MCF 10A (cell line): ENCODE results near the gene CTNND1. TPM values are rescaled to one million over a fixed set of nuclear protein-coding genes. Genes with fewer than 3 reads are reported as not detected.
A peak's percentile ranks its signal among the peaks of the same experiment; 100 is the strongest.

Source experiments
- BruUV-seq: library from RNA; stranded (reverse); fragments of 400-500 nt; replicated peaks from 2 replicates; lab custom pipeline; 2021; lab: Mats Ljungman, UMichigan
- CTCF ChIA-PET: fragments of 300-600 bp; sonication (Branson Sonifier 250); formaldehyde crosslinking; extraction: SDS; loops from one replicate; lab custom pipeline; 2021; ENCODE audit warnings: antibody characterized with exemption, inconsistent platforms; lab: Yijun Ruan, JAX
- POLR2A ChIA-PET: fragments of 300-600, 350-650 bp; sonication (Branson Sonifier 250); formaldehyde crosslinking; extraction: SDS; loops from one replicate; lab custom pipeline; 2020; ENCODE audit warnings: antibody characterized with exemption, inconsistent platforms; lab: Yijun Ruan, JAX
- DNase-seq: peaks from one replicate; pipeline ENCODE4 v3.0.0-alpha.2; 2018; ENCODE audit not compliant: unreplicated experiment
- H3K27ac Mint-ChIP-seq: one replicate; pipeline ENCODE4 v1.8.0; 2022; ENCODE audit warnings: mild to moderate bottlenecking, low read depth, mixed read lengths; ENCODE audit not compliant: unreplicated experiment
- H3K27me3 Mint-ChIP-seq: one replicate; pipeline ENCODE4 v1.8.0; 2022; ENCODE audit warnings: mixed read lengths; ENCODE audit not compliant: insufficient read depth, unreplicated experiment
- H3K36me3 Mint-ChIP-seq: one replicate; pipeline ENCODE4 v1.8.0; 2022; ENCODE audit warnings: mild to moderate bottlenecking, moderate library complexity, mixed read lengths; ENCODE audit not compliant: insufficient read depth, unreplicated experiment
- H3K4me1 Mint-ChIP-seq: one replicate; pipeline ENCODE4 v1.8.0; 2022; ENCODE audit warnings: mixed read lengths; ENCODE audit not compliant: insufficient read depth, unreplicated experiment
- H3K4me3 Mint-ChIP-seq: one replicate; pipeline ENCODE4 v1.8.0; 2022; ENCODE audit warnings: mild to moderate bottlenecking, moderate library complexity, mixed read lengths; ENCODE audit not compliant: unreplicated experiment
- H3K9me3 Mint-ChIP-seq: one replicate; pipeline ENCODE4 v1.8.0; 2022; ENCODE audit warnings: mixed read lengths; ENCODE audit not compliant: unreplicated experiment
- intact Hi-C: fragments of 100-400 bp; cut with micrococcal nuclease; formaldehyde crosslinking; loops from 2 replicates; pipeline ENCODE4 v1.14.1; 2022
- total RNA-seq: library from RNA; stranded (reverse); gene quantifications from 2 replicates; pipeline ENCODE4 v1.2.3, GENCODE V29; 2022
- TF ChIP-seq, protein P1 (sequence below): fragments of 200-600 bp; IDR thresholded peaks from one replicate; pipeline ENCODE4 v1.8.0; 2022; ENCODE audit warnings: antibody characterized with exemption, mild to moderate bottlenecking; ENCODE audit not compliant: unreplicated experiment

CTNND1 gene
- total RNA-seq, 1 experiment from 2014 or later: 114 TPM

DNA sequence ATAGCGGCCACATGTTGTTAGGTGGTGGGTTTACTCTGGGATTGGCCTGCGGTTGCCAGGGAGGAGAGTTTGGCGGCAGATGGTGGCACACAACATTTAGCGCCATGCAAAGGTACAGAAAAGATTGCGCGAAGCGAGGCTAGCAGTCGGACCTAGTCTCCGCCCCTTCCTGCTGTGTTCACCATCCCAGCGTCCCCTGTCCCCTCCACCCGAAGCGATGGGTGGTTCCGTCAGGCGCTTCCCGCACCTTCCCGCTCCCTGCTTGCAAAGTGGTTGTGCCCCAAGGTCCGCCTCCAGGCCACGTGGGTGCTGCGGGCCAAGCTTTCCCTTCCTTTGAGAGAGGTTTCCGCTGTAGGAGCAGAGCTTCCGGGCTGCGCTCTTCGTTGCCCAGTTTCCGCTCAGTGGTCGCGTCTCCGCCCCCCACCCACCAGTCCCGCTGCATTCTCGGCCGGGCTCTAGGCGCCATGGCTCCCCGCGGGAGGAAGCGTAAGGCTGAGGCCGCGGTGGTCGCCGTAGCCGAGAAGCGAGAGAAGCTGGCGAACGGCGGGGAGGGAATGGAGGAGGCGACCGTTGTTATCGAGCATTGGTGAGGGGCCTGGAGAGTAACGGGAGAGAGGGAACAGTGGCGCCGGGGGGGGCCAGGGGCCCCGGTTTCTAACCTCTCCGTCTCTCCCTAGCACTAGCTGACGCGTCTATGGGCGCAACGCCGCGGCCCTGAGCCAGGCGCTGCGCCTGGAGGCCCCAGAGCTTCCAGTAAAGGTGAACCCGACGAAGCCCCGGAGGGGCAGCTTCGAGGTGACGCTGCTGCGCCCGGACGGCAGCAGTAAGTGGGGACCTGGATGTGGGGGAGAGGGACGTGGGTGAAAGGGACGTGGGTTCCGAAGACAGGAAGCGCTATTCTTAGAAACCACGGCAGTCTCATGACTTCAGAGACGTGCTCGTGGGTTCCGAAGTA lies 20.2 kb upstream of the CTNND1 start, which contains the start of gene SELENOH:
Gene SELENOH, plus strand, starts transcription at position 360 of the 955 bp plus-strand sequence. Its CDS starts 105 bp downstream, at position 465.
- Mint-ChIP-seq H3K27me3 (no peaks in the 10 kb centered on the region), H3K4me1 (no peaks in the 10 kb centered on the region), H3K36me3 (peaks cover 79% of the 10 kb centered on the region), H3K27ac (peak within 1 kb of the TSS; percentile 99), H3K9me3 (no peaks in the 10 kb centered on the region), H3K4me3 (peak within 1 kb of the TSS; percentile 89)
- POLR2A ChIA-PET: interaction anchor here (0.6 to 5.9 kb wide), 26 partner anchors 8 to 943 kb away, joined by 3 to 109 read pairs (median 4); partner anchors contain the start of genes BTBD18, CTNND1, MED19 and SLC43A3
- TF ChIP-seq, protein P1, sequence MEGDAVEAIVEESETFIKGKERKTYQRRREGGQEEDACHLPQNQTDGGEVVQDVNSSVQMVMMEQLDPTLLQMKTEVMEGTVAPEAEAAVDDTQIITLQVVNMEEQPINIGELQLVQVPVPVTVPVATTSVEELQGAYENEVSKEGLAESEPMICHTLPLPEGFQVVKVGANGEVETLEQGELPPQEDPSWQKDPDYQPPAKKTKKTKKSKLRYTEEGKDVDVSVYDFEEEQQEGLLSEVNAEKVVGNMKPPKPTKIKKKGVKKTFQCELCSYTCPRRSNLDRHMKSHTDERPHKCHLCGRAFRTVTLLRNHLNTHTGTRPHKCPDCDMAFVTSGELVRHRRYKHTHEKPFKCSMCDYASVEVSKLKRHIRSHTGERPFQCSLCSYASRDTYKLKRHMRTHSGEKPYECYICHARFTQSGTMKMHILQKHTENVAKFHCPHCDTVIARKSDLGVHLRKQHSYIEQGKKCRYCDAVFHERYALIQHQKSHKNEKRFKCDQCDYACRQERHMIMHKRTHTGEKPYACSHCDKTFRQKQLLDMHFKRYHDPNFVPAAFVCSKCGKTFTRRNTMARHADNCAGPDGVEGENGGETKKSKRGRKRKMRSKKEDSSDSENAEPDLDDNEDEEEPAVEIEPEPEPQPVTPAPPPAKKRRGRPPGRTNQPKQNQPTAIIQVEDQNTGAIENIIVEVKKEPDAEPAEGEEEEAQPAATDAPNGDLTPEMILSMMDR: no peak
- DNase-seq: peak; percentile 90
- CTCF ChIA-PET: interaction anchor here (0.6 to 4.4 kb wide), 8 partner anchors 10 to 542 kb away, joined by 3 to 44 read pairs (median 4); partner anchors contain the start of gene BTBD18
- no TSS peak for BruUV-seq
- intact Hi-C loops: no loop called here

DNA sequence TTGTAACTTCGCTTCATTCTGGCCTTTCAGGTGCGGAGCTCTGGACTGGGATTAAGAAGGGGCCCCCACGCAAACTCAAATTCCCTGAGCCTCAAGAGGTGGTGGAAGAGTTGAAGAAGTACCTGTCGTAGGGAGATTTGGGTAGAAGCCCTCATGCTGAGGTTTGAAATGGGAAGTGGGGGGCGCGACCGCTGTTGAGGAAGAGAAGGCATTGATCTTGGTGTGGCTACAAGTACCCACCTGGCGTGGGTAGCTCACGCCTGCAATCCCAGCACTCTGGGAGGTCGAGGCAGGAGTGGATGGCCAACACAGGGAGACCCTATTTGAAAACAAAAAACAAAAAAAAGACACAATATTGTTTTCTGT lies 19.5 kb upstream of the CTNND1 start:
- H3K27me3 Mint-ChIP-seq: no peaks in the 10 kb centered on the region
- intact Hi-C loops: no loop called here

DNA sequence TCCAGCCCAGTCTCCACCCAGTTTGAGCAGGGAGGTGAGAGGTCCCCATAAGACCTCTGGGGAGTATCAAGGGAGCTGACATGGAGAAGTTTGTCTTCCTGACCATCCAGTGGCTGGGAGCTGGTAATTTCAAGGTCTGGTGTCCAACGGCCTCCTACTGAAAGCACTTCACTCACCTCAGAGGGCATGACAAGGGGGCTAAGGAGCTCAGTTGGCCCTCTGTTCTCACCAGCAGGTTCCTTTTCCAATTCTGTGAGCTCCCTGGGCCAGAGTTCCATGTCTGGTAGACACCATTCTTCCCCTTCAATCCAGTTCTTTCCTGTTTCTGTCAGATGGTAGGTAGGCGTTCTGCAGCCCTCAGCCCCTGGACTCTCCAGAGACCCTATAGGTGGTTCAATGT lies 17.2 kb upstream of the CTNND1 start:
- no peak overlapping the region for H3K27ac Mint-ChIP-seq
- DNase-seq: no peak
- BruUV-seq: no TSS peak
- H3K27me3 Mint-ChIP-seq: no peaks in the 10 kb centered on the region
- TF ChIP-seq, protein P1: no peak
- H3K9me3 Mint-ChIP-seq: no peaks in the 10 kb centered on the region
- intact Hi-C loops: no loop called here
- H3K36me3 Mint-ChIP-seq: peaks cover 73% of the 10 kb centered on the region
- H3K4me1 Mint-ChIP-seq: no peaks in the 10 kb centered on the region
- POLR2A ChIA-PET: interaction anchor here (0.7 to 5.9 kb wide), 5 partner anchors 19 to 55 kb away, joined by 4 to 109 read pairs (median 6); partner anchors contain the start of genes CTNND1, MED19 and TMX2
- CTCF ChIA-PET: interaction anchor here (0.7 to 9.9 kb wide), 5 partner anchors 11 to 230 kb away, joined by 3 to 115 read pairs (median 3); partner anchors contain the start of gene UBE2L6
- H3K4me3 Mint-ChIP-seq: no peak overlapping the region

More for the DNA sequence above, 19.5 kb upstream of the CTNND1 start:
- TF ChIP-seq, protein P1: no peak
- ChIA-PET POLR2A (interaction anchor here (0.6 to 5.9 kb wide), 24 partner anchors 8 to 943 kb away, joined by 3 to 109 read pairs (median 4); partner anchors contain the start of genes BTBD18, CTNND1, MED19 and SLC43A3), CTCF (interaction anchor here (0.6 to 4.4 kb wide), 6 partner anchors 9 to 541 kb away, joined by 3 to 44 read pairs (median 4); partner anchors contain the start of genes BTBD18 and TMX2)
- peak overlapping the region; percentile 99 for H3K27ac Mint-ChIP-seq
- H3K9me3 Mint-ChIP-seq: no peaks in the 10 kb centered on the region
- peak overlapping the region; percentile 89 for H3K4me3 Mint-ChIP-seq
- DNase-seq: no peak
- TSS peak; percentile 45 for BruUV-seq
- no peaks in the 10 kb centered on the region for H3K4me1 Mint-ChIP-seq
- H3K36me3 Mint-ChIP-seq: peaks cover 77% of the 10 kb centered on the region

DNA sequence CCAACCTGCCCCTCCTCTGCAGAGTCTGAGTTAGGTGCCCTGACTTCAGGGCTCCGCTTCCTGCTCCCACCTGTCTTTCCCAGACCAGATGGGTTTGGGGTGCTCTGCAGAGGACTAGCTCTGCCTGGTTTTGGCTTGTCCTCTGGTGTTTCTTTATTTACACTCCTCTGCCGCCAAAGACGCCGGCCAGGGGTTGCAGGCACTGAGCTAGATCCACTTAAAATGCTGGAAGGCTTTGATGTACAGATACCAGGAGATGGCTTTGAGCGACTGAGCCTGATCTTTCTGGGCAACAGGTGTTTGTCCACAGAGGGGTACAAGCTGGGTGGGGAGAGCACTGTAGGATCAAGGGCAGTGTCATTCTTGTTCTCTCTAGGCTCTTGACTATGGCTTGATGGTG lies 16.4 kb upstream of the CTNND1 start:
- no peaks in the 10 kb centered on the region for H3K27me3 Mint-ChIP-seq
- no peak overlapping the region for H3K4me3 Mint-ChIP-seq
- peaks cover 72% of the 10 kb centered on the region for H3K36me3 Mint-ChIP-seq
- ChIA-PET POLR2A (interaction anchor here (0.6 to 5.9 kb wide), 5 partner anchors 18 to 159 kb away, joined by 3 to 109 read pairs (median 4); partner anchors contain the start of gene CTNND1), CTCF (interaction anchor here (0.5 to 9.9 kb wide), 5 partner anchors 11 to 767 kb away, joined by 3 to 115 read pairs (median 3); no protein-coding TSS in a partner anchor)
- no peaks in the 10 kb centered on the region for H3K9me3 Mint-ChIP-seq
- TF ChIP-seq, protein P1: no peak
- intact Hi-C loops: no loop called here
- DNase-seq: no peak
- no peak overlapping the region for H3K27ac Mint-ChIP-seq
- no peaks in the 10 kb centered on the region for H3K4me1 Mint-ChIP-seq
- BruUV-seq: no TSS peak
